Lower leg skin (tissue), 4 donors: ENCODE data around the gene RAPGEF1. TPM values are rescaled to one million over a fixed set of nuclear protein-coding genes. Genes with fewer than 3 reads are reported as not detected.

Source experiments
- DNase-seq, 2 donors: peaks; one replicate each; pipeline ENCODE4 v3.0.0-alpha.2; 2019; ENCODE audit warnings: low spot score in 2 of 2
- H3K4me3 ChIP-seq: fragments of 200-600 bp; sonication (generic); 2 replicates; pipeline ENCODE4 v1.5.1; 2017; ENCODE audit warnings: mild to moderate bottlenecking, low read depth; ENCODE audit not compliant: poor library complexity, severe bottlenecking
- POLR2A ChIP-seq, 2 donors: fragments of 450-650 bp; IDR thresholded peaks; one replicate each; pipeline ENCODE4 v1.6.1; 2016 to 2017; ENCODE audit warnings: antibody characterized with exemption in 2 of 2, mild to moderate bottlenecking in 1 of 2, moderate library complexity in 1 of 2
- WGBS, 2 donors: methylation state at CpG; one replicate each; pipeline ENCODE4 v1.1.5; 2018; 5-methylcytosine and 5-hydroxymethylcytosine counted together
- intact Hi-C: fragments of 100-400 bp; cut with DNase I; formaldehyde crosslinking; loops from one replicate; pipeline ENCODE4 v1.15.0; 2023; ENCODE audit warnings: low total_unique reads
- total RNA-seq, 4 donors: library from RNA; depleted of rRNA; stranded (reverse); fragments of >200 nt; gene quantifications; one replicate each; pipeline ENCODE4 v1.1.0, GENCODE V29; 2016
- TF ChIP-seq, protein P1 (sequence below), 3 donors: fragments of 450-650 bp; IDR thresholded peaks; one replicate each; pipeline ENCODE4 v1.5.1; 2016; ENCODE audit warnings: antibody characterized with exemption in 3 of 3, mild to moderate bottlenecking in 3 of 3, moderate library complexity in 2 of 3

Gene RAPGEF1
- total RNA-seq, 4 donors from 2014 or later, result 18.0 to 70.8 (median 43.5) TPM

DNA sequence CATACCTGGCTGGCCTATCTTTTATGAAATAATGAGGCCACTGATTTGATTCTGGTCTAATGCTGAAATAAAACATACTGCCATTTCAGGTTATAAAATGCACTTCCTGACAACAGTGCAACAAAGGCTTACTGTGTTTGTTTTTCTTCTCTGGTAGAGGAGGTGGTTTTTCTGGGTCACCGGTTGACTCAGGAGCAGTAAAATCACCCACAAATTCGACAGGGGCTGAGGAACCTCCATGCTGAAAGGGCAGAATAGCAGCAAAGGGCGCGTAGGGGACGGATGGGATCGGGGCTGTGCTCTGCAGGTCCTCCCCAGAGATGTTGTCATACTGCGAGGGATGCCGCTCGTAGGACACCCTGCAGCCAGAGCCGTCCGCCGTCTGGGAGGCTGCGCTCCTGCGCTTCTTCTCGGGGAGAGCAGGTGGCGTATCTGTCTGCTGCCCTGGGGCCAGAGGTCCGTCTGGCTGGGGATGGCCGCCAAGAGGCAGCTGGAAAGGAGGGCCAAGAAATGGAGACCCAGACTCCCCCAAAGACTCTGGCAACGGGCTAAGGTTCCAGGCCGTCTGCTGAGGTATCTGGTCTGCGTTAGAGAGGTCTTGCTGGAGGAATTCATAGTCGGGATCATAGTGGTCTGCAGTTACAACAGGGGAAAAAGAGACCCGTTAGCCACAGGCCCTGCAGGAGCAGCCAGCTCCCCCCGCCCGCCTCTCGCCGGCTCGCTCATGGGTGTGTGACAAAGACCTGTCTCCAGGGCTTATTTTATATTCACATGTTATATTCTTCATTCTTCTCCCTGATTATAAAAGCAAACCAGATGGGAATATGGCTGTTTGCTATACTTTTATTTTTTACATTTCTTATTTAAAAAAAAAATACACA lies 113.8 kb downstream of the RAPGEF1 start:
- WGBS, 2 donors, result 89 to 90% methylated on average over 28 of the region's 28 CpGs
- TF ChIP-seq POLR2A (IDR thresholded peaks at IDR 0.05), result no peak
- TF ChIP-seq, protein P1, sequence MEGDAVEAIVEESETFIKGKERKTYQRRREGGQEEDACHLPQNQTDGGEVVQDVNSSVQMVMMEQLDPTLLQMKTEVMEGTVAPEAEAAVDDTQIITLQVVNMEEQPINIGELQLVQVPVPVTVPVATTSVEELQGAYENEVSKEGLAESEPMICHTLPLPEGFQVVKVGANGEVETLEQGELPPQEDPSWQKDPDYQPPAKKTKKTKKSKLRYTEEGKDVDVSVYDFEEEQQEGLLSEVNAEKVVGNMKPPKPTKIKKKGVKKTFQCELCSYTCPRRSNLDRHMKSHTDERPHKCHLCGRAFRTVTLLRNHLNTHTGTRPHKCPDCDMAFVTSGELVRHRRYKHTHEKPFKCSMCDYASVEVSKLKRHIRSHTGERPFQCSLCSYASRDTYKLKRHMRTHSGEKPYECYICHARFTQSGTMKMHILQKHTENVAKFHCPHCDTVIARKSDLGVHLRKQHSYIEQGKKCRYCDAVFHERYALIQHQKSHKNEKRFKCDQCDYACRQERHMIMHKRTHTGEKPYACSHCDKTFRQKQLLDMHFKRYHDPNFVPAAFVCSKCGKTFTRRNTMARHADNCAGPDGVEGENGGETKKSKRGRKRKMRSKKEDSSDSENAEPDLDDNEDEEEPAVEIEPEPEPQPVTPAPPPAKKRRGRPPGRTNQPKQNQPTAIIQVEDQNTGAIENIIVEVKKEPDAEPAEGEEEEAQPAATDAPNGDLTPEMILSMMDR (IDR thresholded peaks at IDR 0.05), result no peak
- intact Hi-C loops, result no loop called here
- H3K4me3 ChIP-seq, result no peak overlapping the region
- no peak for DNase-seq

DNA sequence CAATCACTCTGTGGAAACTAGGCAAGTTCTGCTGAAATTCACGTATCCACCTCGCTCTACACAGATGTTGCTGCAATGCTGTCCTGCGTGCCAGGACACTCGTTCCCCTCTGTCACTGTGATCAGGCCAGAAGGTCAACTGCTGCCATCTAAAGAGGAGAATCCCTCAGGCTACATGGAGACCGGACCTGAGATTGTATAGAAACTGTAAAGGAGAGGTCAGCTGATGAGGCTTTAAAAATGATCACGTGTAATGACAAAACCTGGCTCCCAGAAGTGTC lies 114.4 kb downstream of the RAPGEF1 start:
- no peak for TF ChIP-seq POLR2A (IDR thresholded peaks at IDR 0.05)
- TF ChIP-seq, protein P1 (IDR thresholded peaks at IDR 0.05), result no peak
- no peak for DNase-seq
- no peak overlapping the region for H3K4me3 ChIP-seq
- intact Hi-C loops, result no loop called here
- 81 to 83% methylated on average over 6 of the region's 6 CpGs for WGBS, 2 donors

DNA sequence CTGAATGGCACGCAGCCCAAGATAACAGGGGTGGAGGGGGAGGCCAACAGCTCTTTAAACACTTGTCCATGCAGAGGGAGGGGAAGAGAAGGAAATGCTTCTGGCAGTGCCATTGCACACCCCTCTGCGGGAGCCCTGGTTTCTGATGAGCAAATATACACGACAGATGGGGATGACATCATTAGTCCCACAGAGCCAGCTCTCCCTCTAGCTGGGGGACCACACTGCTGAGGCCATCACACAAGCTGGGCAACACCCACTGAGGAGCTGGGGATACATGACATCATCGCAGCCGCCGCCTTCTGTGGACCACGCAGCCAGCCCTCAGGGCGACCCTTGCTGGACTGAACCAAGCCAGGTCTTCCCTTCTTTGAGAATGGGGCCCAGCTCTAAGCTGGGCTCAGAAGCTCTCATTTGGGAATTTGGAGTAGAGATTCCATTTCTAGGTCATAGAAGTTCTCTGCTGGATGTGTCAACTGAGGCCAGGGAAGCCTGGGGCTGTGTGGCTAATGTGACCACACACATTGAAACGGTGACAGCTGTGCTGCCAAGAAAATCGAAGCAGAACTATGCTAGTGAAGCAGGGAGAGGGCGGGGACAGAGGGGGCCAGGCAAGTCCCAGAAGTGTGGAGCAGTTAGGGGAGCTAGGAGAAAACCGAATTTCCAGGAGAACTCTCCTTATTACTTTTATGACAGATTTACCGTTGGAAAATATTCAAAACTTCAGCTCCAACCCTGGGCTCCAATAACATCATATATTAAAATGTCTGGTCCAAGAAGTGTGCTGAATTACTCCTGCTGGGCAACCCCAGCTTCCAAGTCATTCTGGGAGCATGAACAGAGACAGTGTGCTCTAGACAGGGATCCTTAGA lies 115.0 kb downstream of the RAPGEF1 start:
- TF ChIP-seq, protein P1 (IDR thresholded peaks at IDR 0.05), result no peak
- no peak for TF ChIP-seq POLR2A (IDR thresholded peaks at IDR 0.05)
- H3K4me3 ChIP-seq, result no peak overlapping the region
- intact Hi-C loops, result no loop called here
- 55 to 56% methylated on average over 13 of the region's 13 CpGs for WGBS, 2 donors
- no peak for DNase-seq

DNA sequence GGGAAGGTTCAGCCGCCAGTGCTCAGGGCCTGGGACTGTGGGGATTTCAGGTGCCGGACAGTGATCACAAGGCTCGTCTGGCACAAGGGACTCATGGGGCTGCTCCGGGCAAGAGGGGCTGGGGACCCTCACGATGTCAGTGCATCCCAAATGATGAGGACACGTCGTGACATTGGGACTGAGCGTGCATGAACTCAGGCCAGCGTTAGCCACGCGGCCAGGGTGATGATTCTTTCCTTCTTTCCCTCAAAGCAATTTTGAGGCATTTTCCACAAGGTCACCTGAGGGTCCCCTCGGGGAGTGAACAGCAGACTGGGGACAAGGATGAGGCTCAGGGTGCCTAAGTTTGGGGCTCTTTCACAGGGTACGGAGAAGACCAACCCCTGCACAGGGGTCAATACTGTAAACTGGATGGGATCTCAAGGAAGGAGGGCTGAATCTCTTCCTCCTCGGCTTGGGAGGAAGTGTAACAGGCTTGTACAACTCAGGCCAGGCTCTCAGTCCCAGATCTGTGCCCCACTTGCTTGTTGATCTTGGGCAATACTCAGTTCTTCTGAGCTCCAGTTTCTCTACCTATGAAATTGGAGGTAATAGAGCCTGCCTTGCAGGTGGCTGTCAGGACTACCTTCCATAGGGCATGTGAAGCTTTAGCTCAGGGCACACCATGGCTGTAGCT lies 116.1 kb downstream of the RAPGEF1 start:
- TF ChIP-seq POLR2A (IDR thresholded peaks at IDR 0.05), result no peak
- TF ChIP-seq, protein P1 (IDR thresholded peaks at IDR 0.05), result no peak
- no peak for DNase-seq
- H3K4me3 ChIP-seq, result no peak overlapping the region
- 86 to 90% methylated on average over 14 of the region's 14 CpGs for WGBS, 2 donors
- intact Hi-C loops, result no loop called here

DNA sequence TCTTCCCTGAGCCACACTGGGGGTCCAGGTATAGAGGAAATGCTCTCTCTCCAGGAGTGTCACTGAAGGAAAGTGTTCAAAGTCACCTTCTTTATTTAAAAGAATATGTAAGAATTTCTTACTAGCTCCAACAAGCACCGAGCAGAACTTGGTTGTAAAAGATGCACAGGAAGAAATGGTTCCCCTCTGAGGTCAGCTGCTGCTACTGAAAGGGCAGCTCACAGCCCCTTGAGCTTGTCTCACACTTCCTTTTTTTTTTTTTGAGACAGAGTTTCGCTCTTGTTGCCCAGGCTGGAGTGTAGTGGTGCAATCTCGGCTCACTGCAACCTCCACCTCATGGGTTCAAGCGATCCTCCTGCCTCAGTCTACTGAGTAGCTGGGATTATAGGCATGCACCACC lies 117.4 kb downstream of the RAPGEF1 start:
- WGBS, 2 donors, result 68 to 83% methylated on average over 4 of the region's 4 CpGs

More for the DNA sequence above, 117.4 kb downstream of the RAPGEF1 start:
- intact Hi-C loops, result no loop called here
- H3K4me3 ChIP-seq, result no peak overlapping the region
- TF ChIP-seq, protein P1 (IDR thresholded peaks at IDR 0.05), result no peak
- no peak for TF ChIP-seq POLR2A (IDR thresholded peaks at IDR 0.05)
- no peak for DNase-seq
